ENCODE measurements around the gene NANOS2.

GRCh38 chr19:45958320-45958719 lies 43.7 kb upstream of the NANOS2 start:
- TF ChIP-seq EZH2 (IDR thresholded peaks at IDR 0.05): no peak
- no peak for TF ChIP-seq CTCF (IDR thresholded peaks at IDR 0.05)
